ENCODE data around the gene RTN4. TPM values are rescaled to one million over a fixed set of nuclear protein-coding genes. Genes with fewer than 3 reads are reported as not detected.

RTN4 gene
- total RNA-seq, 2 donors from 2014 or later = 112 to 215 TPM

DNA sequence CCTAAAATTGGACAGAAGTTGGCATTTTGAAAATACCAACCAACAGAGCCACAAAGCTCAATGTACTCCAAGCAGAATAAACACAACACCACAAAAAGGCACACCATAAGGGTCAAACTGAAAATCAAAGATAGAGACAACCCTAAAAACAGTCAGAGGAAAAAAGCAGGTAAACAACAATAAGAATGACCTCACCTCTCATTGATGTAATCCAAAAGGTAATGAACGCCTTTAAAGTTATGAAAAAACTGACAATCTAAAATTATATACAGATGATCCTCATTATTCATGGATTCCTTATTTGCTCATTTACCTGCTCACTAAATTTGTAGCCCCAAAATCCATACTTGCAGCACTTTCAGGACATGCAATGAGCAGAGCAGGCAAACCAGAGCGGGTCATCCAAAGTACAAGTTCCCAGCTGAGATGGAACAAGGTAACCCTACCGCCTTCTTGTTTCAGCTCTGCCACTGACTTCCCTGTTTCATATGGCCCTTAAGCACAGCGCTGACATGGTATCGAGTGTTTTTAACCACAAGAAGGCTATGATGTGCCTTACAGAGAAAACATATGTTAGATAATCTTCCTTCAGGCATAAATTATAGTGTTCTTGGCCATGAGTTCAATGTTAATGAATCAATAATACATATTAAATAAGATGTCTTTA is 17.0 kb downstream of the RTN4 start:
- Histone ChIP-seq H3K27me3 (no peaks in the 10 kb centered on the region), H3K27ac (no peak overlapping the region), H3K9me3 (no peaks in the 10 kb centered on the region), H3K36me3 (replicated peaks in 1 of 2; ENCODE audit: insufficient read depth in 1 of 2, low read depth in 2 of 2) (no peaks in the 10 kb centered on the region), H3K4me1 (peaks cover 14% of the 10 kb centered on the region), H3K4me3 (no peak overlapping the region)
- TF ChIP-seq CTCF (IDR thresholded peaks at IDR 0.05) = no peak
- TF ChIP-seq POLR2A (IDR thresholded peaks at IDR 0.05) = no peak
- WGBS, 2 donors = 74 to 94% methylated on average over 5 of the region's 5 CpGs
- DNase-seq (peak in 1 of 4 donors; percentile 11), ATAC-seq (no peak)
- intact Hi-C loops (cut with DNase I) = no loop called here

DNA sequence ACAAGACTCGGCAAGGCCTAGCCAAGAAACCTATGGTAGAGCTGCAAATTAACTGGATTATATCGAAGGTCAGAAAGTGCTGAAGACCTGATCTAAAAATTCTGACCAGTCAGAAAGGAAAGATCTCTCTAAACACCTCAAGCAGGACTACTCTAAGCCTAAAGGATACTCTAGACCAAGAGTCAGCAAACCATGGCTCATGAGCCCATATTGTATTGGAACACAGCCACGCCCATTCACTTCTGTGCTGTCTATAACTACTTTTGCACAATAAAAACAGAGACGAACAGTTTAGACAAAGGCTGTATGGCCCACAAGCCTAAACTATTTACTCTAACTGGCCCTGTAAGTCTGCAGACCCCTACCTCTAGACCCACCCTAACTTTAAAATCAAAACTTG is 18.7 kb downstream of the RTN4 start:
- Histone ChIP-seq H3K27ac (no peak overlapping the region), H3K4me1 (peaks cover 23% of the 10 kb centered on the region), H3K27me3 (no peaks in the 10 kb centered on the region), H3K4me3 (no peak overlapping the region), H3K36me3 (replicated peaks in 1 of 2; ENCODE audit: insufficient read depth in 1 of 2, low read depth in 2 of 2) (no peaks in the 10 kb centered on the region), H3K9me3 (no peaks in the 10 kb centered on the region)
- ATAC-seq (no peak), DNase-seq (no peak)
- intact Hi-C loops (cut with DNase I) = no loop called here
- WGBS, 2 donors = 93 to 95% methylated on average over 4 of the region's 4 CpGs
- TF ChIP-seq POLR2A (IDR thresholded peaks at IDR 0.05) = no peak
- no peak for TF ChIP-seq CTCF (IDR thresholded peaks at IDR 0.05)

- no peak overlapping the region for H3K4me3 ChIP-seq
- no peak overlapping the region for H3K27ac ChIP-seq
- H3K9me3 ChIP-seq = no peaks in the 10 kb centered on the region
- no peaks in the 10 kb centered on the region for H3K27me3 ChIP-seq
- 87 to 90% methylated on average over 3 of the region's 3 CpGs for WGBS, 2 donors
- H3K4me1 ChIP-seq = peaks cover 27% of the 10 kb centered on the region
- no peak for ATAC-seq
- DNase-seq = no peak
- no peaks in the 10 kb centered on the region for H3K36me3 ChIP-seq (replicated peaks in 1 of 2; ENCODE audit: insufficient read depth in 1 of 2, low read depth in 2 of 2)
- intact Hi-C loops (cut with DNase I) = no loop called here
- TF ChIP-seq POLR2A (IDR thresholded peaks at IDR 0.05) (no peak), CTCF (IDR thresholded peaks at IDR 0.05) (no peak)
Measured at GRCh38 chr2:55030766-55031165, 19.5 kb downstream of the RTN4 start.

- 87 to 96% methylated on average over 1 of the region's 1 CpG for WGBS, 2 donors
- Histone ChIP-seq H3K9me3 (no peaks in the 10 kb centered on the region), H3K27ac (no peak overlapping the region), H3K4me3 (no peak overlapping the region), H3K4me1 (peaks cover 25% of the 10 kb centered on the region), H3K27me3 (no peaks in the 10 kb centered on the region), H3K36me3 (replicated peaks in 1 of 2; ENCODE audit: insufficient read depth in 1 of 2, low read depth in 2 of 2) (no peaks in the 10 kb centered on the region)
- ATAC-seq (no peak), DNase-seq (no peak)
- intact Hi-C loops (cut with DNase I) = loop anchor here (10.0 kb wide), 1 partner anchor 136 kb away; no protein-coding TSS in a partner anchor
- TF ChIP-seq CTCF (IDR thresholded peaks at IDR 0.05) = no peak
- TF ChIP-seq POLR2A (IDR thresholded peaks at IDR 0.05) = no peak
Measured at GRCh38 chr2:55029098-55029497, 21.2 kb downstream of the RTN4 start.

GRCh38 chr2:55027226-55027625 is 23.0 kb downstream of the RTN4 start:
- no peak for TF ChIP-seq CTCF (IDR thresholded peaks at IDR 0.05)
- no peak for TF ChIP-seq POLR2A (IDR thresholded peaks at IDR 0.05)
- Histone ChIP-seq H3K27ac (no peak overlapping the region), H3K27me3 (no peaks in the 10 kb centered on the region), H3K4me1 (peaks cover 21% of the 10 kb centered on the region), H3K36me3 (replicated peaks in 1 of 2; ENCODE audit: insufficient read depth in 1 of 2, low read depth in 2 of 2) (no peaks in the 10 kb centered on the region), H3K9me3 (no peaks in the 10 kb centered on the region), H3K4me3 (no peak overlapping the region)
- DNase-seq (no peak), ATAC-seq (no peak)
- 88 to 90% methylated on average over 2 of the region's 2 CpGs for WGBS, 2 donors
- intact Hi-C loops (cut with DNase I) = loop anchor here (10.0 kb wide), 1 partner anchor 138 kb away; no protein-coding TSS in a partner anchor

All from body of pancreas (tissue), 4 donors.